Bone marrow (tissue), 2 donors: ENCODE data around the gene STAT6.

Source experiments
- DNase-seq, 2 donors: peaks; one replicate each; lab custom pipeline; 2025; lab: John Stamatoyannopoulos, UW

The STAT6 gene

GRCh38 chr12:57146092-57146491, 34.9 kb upstream of the STAT6 start:
- no peak for DNase-seq

GRCh38 chr12:57145460-57146059, 34.4 kb upstream of the STAT6 start:
- no peak for DNase-seq

GRCh38 chr12:57143454-57143853, 32.3 kb upstream of the STAT6 start:
- no peak for DNase-seq

GRCh38 chr12:57142727-57143126, 31.6 kb upstream of the STAT6 start:
- DNase-seq: no peak

GRCh38 chr12:57142121-57142520, 31.0 kb upstream of the STAT6 start:
- no peak for DNase-seq

GRCh38 chr12:57141249-57141648, 30.1 kb upstream of the STAT6 start:
- no peak for DNase-seq

- no peak for DNase-seq
These were observed 28.9 kb upstream of the STAT6 start for GRCh38 chr12:57139796-57140649.

GRCh38 chr12:57138526-57139272, 27.5 kb upstream of the STAT6 start:
- DNase-seq: no peak

GRCh38 chr12:57135527-57136326, 24.6 kb upstream of the STAT6 start:
- DNase-seq: no peak

GRCh38 chr12:57134949-57135348, 23.8 kb upstream of the STAT6 start:
- no peak for DNase-seq

- no peak for DNase-seq
These were observed 22.8 kb upstream of the STAT6 start for GRCh38 chr12:57133916-57134315.

GRCh38 chr12:57133013-57133569, 21.9 kb upstream of the STAT6 start:
- DNase-seq: no peak

- no peak for DNase-seq
These were observed 21.0 kb upstream of the STAT6 start for GRCh38 chr12:57131896-57132744.

- no peak for DNase-seq
These were observed 19.8 kb upstream of the STAT6 start for GRCh38 chr12:57130941-57131340.

- DNase-seq: peak; percentile 21 to 29
These were observed 18.7 kb upstream of the STAT6 start for GRCh38 chr12:57129889-57130288.

GRCh38 chr12:57129321-57129842, 18.2 kb upstream of the STAT6 start:
- DNase-seq: no peak

GRCh38 chr12:57128519-57129247, 17.5 kb upstream of the STAT6 start:
- no peak for DNase-seq

- DNase-seq: peak in 1 of 2 donors; percentile 56
These were observed 16.8 kb upstream of the STAT6 start, which contains the start of gene LRP1 for GRCh38 chr12:57127726-57128518. Gene LRP1 (plus strand): TSS chr12:57128483. CDS start chr12:57128965, 482 bp downstream.
